ENCODE measurements around the gene POLR2A.

POLR2A gene

GRCh38 chr17:7544911-7545310 is 60.7 kb downstream of the POLR2A start:
- no peak for DNase-seq (ENCODE audit: low read depth in 1 of 2, low spot score in 1 of 2)
- TF ChIP-seq JUND (IDR thresholded peaks at IDR 0.05; ENCODE audit: low read depth), result no peak
- in situ Hi-C loops (cut with HindIII; ENCODE audit: low pct_unique_long_range_greater_than_20kb, low sequenced_read_pairs), result no loop called here

- no peak for DNase-seq (ENCODE audit: low read depth in 1 of 2, low spot score in 1 of 2)
- in situ Hi-C loops (cut with HindIII; ENCODE audit: low pct_unique_long_range_greater_than_20kb, low sequenced_read_pairs), result no loop called here
- no peak for TF ChIP-seq JUND (IDR thresholded peaks at IDR 0.05; ENCODE audit: low read depth)
Observed at GRCh38 chr17:7548585-7549400, 64.6 kb downstream of the POLR2A start, which contains the start of gene TNFSF12. Gene TNFSF12, plus strand, starts transcription at chr17:7549058. Its CDS starts 96 bp downstream, at chr17:7549154.

All from T47D (cell line).